Measurements from ENCODE around the gene C19orf33.
"Not testable (repeated sequence)": the region's sequence is repeated elsewhere in the genome, so short reads cannot be mapped to it uniquely, and the experiment has no call there.

Gene C19orf33

DNA sequence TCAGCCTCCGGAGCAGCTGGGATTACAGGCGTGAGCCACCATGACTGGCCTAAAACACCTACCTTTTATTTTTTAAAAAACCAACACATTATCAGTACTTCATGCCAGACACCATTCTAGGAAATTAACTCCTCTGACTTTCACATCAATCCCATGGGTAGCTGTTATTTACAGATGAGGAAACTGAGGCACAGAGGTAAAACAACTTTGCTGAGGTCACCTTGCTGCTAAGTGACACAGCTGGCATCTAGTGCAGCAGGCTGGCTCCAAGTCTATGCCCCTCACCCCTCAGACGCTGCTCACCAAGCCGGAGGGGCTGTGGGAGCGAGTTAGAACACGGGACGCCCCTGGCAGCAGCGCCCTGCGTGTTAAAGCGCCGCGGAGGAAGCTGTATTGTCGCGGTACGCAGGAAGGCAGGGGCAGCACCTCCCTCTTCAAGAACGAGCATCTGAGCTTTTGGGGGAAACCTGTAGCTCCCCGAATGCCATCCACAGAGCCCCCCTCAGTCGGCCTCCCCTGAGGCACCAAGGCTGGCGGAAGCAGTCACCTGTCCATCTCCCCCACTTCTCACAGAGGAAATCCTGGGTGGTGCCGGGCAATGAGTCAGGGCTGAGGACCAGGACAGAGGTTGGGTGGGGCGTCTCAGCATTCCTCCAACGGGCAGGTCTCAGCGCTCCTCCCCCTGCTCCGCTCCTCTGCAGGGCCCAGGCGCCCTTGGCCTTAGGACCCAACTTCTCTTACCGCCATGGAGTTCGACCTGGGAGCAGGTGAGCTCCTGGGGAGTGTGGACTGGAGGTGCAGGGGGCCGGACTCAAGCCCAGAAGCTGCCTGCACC lies at the start of gene C19orf33:
C19orf33 (plus strand) TSS at position 735 of the 835 bp plus-strand sequence; CDS start at position 746, 11 bp downstream.
- no peak for DNase-seq

GRCh38 chr19:38255383-38256014 lies 48.6 kb upstream of the C19orf33 start:
- no peak for DNase-seq

GRCh38 chr19:38261942-38262341 lies 42.1 kb upstream of the C19orf33 start:
- DNase-seq: not testable (repeated sequence)

GRCh38 chr19:38262585-38263268 lies 41.3 kb upstream of the C19orf33 start:
- DNase-seq: no peak

GRCh38 chr19:38263689-38264485 lies 40.2 kb upstream of the C19orf33 start:
- DNase-seq: peak; percentile 86

- DNase-seq: no peak
These were observed 39.4 kb upstream of the C19orf33 start, which contains the start of gene SPINT2 for GRCh38 chr19:38264486-38265212. Gene SPINT2, plus strand, starts transcription at chr19:38264573. Its CDS starts 320 bp downstream, at chr19:38264893.

DNA sequence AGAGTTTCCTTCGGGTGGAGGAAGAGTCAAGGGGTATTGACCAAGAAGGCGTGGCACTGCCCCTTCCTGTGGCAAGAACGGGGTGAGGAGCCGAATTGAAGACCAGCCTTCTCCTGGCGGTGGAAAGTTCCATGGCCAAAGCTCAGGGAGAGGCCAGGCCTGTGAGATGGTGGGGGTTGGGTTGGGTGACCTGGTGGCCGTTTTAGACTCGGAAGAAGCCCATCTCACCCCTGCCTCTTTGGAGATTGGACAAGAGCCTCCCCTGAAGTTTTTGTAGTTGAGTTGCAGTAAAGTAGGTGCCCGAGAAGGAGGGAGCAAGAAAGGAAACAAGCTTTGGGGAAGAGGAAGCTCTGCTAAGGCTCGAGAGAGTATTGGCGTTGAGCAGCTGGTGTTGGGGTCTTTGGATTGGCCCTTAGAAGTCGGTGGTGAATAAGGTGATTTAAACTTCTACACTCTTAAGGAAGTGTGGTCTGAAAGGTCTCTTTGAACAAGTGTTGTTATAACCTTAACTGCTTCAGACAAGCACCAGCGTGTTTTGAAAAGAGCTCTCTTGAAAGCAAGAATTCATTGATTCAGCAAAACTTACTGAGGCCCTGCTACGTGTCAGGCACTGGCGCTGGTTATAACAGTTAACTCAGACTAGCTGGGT lies 38.7 kb upstream of the C19orf33 start:
- DNase-seq: no peak

DNA sequence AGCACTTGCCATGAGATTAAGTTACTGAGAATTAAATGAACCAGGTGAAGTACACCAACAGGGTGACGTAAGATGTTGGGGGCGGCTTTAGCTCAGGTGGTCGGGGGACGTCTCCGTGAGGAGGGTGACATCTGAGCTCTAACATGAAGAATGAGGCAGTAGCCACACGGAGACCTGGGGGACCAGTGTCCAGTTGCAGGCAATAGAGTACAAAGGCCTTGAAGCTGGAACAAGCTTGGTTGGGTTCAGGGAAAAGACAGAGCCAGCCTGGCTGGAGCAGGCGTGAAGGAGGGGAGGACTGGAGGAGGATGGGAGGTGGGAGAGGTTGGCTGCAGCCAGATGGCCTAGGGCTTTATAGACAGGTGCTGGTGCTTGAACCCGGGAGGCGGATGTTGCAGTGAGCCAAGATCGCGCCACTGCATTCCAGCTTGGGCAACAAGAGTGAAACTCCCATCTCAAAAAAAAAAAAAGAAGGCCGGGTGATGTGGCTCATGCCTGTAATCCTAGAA lies 38.1 kb upstream of the C19orf33 start:
- no peak for DNase-seq

GRCh38 chr19:38266981-38267597 lies 37.0 kb upstream of the C19orf33 start:
- no peak for DNase-seq

DNA sequence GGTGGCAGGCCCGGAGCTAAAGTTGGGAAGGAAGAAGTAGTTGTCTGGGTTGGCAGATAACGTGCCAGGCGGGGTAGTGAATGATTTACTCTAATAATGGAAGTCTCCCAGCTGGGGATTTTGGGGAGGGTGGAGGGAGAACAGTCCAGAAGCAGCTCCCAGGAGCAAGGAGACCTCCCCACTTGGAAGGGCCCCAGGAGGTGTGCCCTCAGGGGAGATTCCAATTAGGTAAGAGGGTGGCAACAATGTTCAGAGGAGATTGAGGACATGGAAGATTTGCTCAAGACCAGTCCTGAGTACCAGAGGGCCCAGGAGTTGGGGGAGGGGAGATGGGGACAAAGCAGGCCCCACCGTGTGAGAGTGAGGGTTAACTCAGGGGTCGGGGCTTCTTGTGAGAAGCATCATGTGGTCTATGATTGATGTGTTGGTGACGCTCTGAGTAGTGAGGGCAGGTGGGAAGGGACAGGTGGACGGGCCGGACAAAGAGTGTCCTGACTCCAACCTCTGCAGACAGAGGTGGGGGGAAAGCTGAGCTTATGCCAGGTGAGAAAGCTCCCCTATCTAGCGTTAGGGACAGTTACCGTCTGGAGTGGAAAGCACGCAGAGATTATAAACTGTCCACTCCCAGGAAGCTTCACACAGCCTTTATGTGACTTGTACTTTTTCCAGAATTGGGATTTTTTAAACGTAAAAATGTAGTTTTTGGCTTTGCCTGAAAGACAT lies 36.1 kb upstream of the C19orf33 start:
- no peak for DNase-seq

DNA sequence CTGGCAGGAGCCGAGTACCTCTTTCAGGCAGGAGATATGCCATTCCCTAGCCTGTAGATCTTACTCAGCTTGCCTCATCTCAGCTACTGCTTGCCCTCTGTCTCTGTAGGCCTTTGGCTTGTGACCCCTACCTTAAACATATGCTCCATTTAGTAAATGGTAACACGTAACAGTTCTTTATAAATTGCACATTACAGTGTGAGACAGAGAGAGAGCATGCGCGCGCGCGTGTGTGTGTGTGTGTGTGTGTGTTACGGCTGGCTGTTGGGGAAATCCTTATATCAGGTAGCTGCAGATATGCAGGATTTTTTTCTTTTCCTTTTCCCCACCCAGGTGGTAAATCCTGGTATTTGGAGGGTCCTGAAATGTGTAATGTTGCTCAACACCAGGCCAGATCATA lies 35.5 kb upstream of the C19orf33 start:
- no peak for DNase-seq

- no peak for DNase-seq
These were observed 33.4 kb upstream of the C19orf33 start for GRCh38 chr19:38270587-38271167.

DNA sequence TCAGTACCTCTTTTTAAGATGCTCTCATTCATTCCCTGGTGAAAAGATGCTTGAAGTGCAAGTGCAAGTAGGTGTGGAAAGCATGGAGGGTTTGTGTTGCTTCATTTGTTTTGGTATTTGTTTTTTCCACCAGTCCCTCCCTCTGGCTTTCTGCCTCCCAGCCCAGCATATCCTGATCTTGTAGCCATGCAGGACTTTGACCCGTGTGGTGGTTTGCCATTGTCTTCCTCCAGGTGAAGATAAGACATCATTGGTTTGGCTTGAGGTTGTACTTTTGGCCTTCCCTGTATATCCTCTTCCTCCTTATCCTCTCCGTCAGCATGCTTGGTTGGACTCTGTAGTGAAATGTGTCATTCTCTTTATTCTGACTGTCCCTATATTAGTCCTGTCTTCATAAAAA lies 30.6 kb upstream of the C19orf33 start:
- DNase-seq: no peak

- no peak for DNase-seq
These were observed 29.3 kb upstream of the C19orf33 start for GRCh38 chr19:38274739-38275138.

GRCh38 chr19:38276942-38277517 lies 27.0 kb upstream of the C19orf33 start:
- DNase-seq: no peak

GRCh38 chr19:38277549-38277948 lies 26.5 kb upstream of the C19orf33 start:
- no peak for DNase-seq

GRCh38 chr19:38277969-38278680 lies 25.9 kb upstream of the C19orf33 start:
- DNase-seq: no peak

DNA sequence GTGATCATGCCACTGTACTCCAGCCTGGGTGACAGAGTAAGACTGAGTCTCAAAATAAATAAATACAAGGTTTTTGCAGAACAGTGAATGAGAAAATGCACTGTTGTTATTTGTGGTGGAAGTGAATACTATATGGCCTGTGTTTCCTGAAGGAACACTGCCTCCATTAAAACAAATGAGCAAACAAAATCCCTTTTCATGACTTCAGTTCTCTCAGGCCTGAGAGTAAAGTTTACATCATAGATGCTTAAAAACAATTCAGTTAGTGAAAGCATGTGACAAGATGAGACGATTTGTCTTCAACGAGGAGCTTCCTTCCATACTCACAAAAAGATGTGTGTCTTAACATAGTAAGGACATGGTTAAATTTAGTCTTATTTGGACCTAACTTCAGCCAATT lies 25.3 kb upstream of the C19orf33 start:
- no peak for DNase-seq
